Spleen (tissue), 11 donors: ENCODE data around the gene ASTL. TPM values are rescaled to one million over a fixed set of nuclear protein-coding genes. Genes with fewer than 3 reads are reported as not detected.
A peak's percentile ranks its signal among the peaks of the same experiment; 100 is the strongest.

Experiments
- DNase-seq: peaks from one replicate; pipeline ENCODE4 v3.0.0-alpha.2; 2020
- H3K27ac ChIP-seq, 8 donors: fragments of 200-600 bp; sonication (generic) in 7 of 8; 1 replicate in 4 of 8; 2 replicates in 4 of 8; pipeline versions ENCODE4 v1.5.0 to v1.8.0; 2016 to 2021; ENCODE audit warnings: inconsistent platforms in 4 of 8, mild to moderate bottlenecking in 4 of 8, moderate library complexity in 1 of 8
- H3K27me3 ChIP-seq, 7 donors: fragments of 200-600 bp; sonication (generic) in 6 of 7; replicated peaks in 1 of 7; 1 replicate in 4 of 7; 2 replicates in 3 of 7; pipeline versions ENCODE4 v1.5.0 to v1.8.0; 2016 to 2021; ENCODE audit warnings: inconsistent platforms in 3 of 7, mild to moderate bottlenecking in 1 of 7
- H3K36me3 ChIP-seq, 6 donors: fragments of 200-600 bp; sonication (generic) in 5 of 6; 1 replicate in 4 of 6; 2 replicates in 2 of 6; pipeline versions ENCODE4 v1.5.0 to v1.8.0; 2016 to 2021; ENCODE audit warnings: inconsistent platforms in 2 of 6
- H3K4me1 ChIP-seq, 6 donors: fragments of 200-600 bp; sonication (generic) in 5 of 6; 1 replicate in 3 of 6; 2 replicates in 3 of 6; pipeline versions ENCODE4 v1.5.0 to v1.8.0; 2016 to 2021; ENCODE audit warnings: inconsistent platforms in 3 of 6
- H3K4me3 ChIP-seq, 8 donors: fragments of 200-600 bp; sonication (generic) in 7 of 8; 1 replicate in 4 of 8; 2 replicates in 4 of 8; pipeline versions ENCODE4 v1.5.0 to v1.8.0; 2016 to 2021; ENCODE audit warnings: inconsistent platforms in 4 of 8, mild to moderate bottlenecking in 4 of 8, moderate library complexity in 2 of 8
- H3K9me3 ChIP-seq, 8 donors: fragments of 200-600 bp; sonication (generic) in 7 of 8; 1 replicate in 4 of 8; 2 replicates in 4 of 8; pipeline versions ENCODE4 v1.5.0 to v1.8.0; 2016 to 2021; ENCODE audit warnings: inconsistent platforms in 4 of 8
- POLR2A ChIP-seq, 3 donors: fragments of 450-650 bp; IDR thresholded peaks; one replicate each; pipeline ENCODE4 v1.5.1; 2017; ENCODE audit warnings: antibody characterized with exemption in 3 of 3, mild to moderate bottlenecking in 1 of 3
- POLR2AphosphoS5 ChIP-seq, 3 donors: sonication (generic); formaldehyde crosslinking; IDR thresholded peaks; one replicate each; pipeline ENCODE4 v1.5.1; 2017; ENCODE audit warnings: antibody characterized with exemption in 3 of 3
- WGBS, 5 donors: extraction: QIAGEN DNeasy Blood & Tissue Kit in 3 of 5; methylation state at CpG; one replicate each; pipeline versions ENCODE4 v1.1.5 to v1.1.7; 2013 to 2018; 5-methylcytosine and 5-hydroxymethylcytosine counted together
- intact Hi-C: fragments of 100-400 bp; cut with DNase I; formaldehyde crosslinking; loops from one replicate; pipeline ENCODE4 v1.15.0; 2023; ENCODE audit warnings: low total_unique reads
- polyA plus RNA-seq, 3 donors: library from polyadenylated mRNA; stranded (reverse); fragments of 200-250 nt; gene quantifications; one replicate each; pipeline ENCODE4 v1.2.1, GENCODE V29; 2013
- total RNA-seq, 7 donors: library from RNA; depleted of rRNA in 3 of 7; stranded (reverse); fragments of >200 nt in 3 of 7; fragmentation: NEBNext Ultra II Directional in 4 of 7; extraction: Animal tissue kit (Norgen Biotek cat#: 25700) in 4 of 7; gene quantifications; one replicate each; pipeline versions ENCODE4 v1.1.0 to v1.2.1, GENCODE V29; 2016 to 2021
- TF ChIP-seq, protein P1 (sequence below), 11 experiments: fragments of 200-600 bp in 7 of 11; fragments of 450-650 bp in 4 of 11; sonication (generic) in 4 of 11; IDR thresholded peaks in 8 of 11; conservative IDR thresholded peaks in 3 of 11; 1 replicate in 7 of 11; 2 replicates in 4 of 11; pipeline versions ENCODE4 v1.4.0 to v1.8.0; 2016 to 2021; ENCODE audit warnings: antibody characterized with exemption in 11 of 11, inconsistent platforms in 4 of 11, mild to moderate bottlenecking in 1 of 11
- donor health status: healthy with polysubstance abuse.
- donor health status: DM: no; HTN: no; CAD: no; lungs with moderate emphysema.
- donor health status: DM: no; HTN: no; CAD: no.
- donor health status: Bipolar disorder and iron deficiency.
- donor health status: healthy.
- donor health status: DM: no; HTN: no; CAD: no.
- donor health status: DM: yes; HTN: yes; CAD: no.

ASTL gene
- total and polyA plus RNA-seq, 10 donors, result 0.24 to 2.2 (median 0.52) TPM; not detected in 1

DNA sequence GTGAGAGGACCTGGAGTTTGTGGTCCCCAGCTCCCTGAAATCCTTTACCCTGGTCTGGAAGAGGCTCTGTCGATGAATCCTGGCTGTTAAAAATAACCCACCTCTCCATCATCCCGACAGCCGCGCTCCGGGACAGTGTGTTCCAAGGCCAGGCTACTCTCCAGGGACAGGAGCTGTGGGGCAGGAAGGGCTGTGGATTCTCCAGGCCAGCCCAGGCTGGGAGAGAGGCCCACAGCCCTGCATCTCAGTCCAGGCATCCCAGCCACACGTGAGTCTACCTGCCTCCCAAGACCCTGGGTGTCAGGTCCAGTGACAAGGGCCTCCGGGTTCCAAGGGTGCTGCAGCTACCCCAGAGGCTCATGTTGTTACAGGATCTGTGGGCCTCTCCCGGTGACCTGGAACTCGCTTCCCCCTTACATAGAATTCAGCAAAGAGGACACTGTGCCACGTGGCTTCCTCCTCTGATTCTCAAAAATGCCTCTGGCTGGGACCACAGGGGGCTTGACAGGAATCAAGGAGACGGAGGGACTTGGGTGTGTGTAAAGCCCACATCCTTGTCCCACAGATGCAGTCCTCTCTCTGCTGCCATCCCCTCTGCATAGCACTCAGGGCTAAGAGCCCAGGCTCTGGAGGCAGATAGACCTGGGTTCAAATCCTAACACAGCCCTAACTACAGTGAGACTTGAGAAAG, 39.3 kb downstream of the ASTL start:
- H3K36me3 ChIP-seq, result no peaks in the 10 kb centered on the region
- peak overlapping the region in 2 of 8 donors; percentile 48 to 49 for H3K27ac ChIP-seq
- H3K27me3 ChIP-seq, result no peaks in the 10 kb centered on the region
- peak; percentile 68 for DNase-seq
- H3K4me1 ChIP-seq, result peaks cover 0 to 40% (median 13%) of the 10 kb centered on the region in 6 donors
- TF ChIP-seq POLR2A (IDR thresholded peaks at IDR 0.05) (no peak), POLR2AphosphoS5 (IDR thresholded peaks at IDR 0.05) (peak; percentile 14 to 34 (median 24))
- no peaks in the 10 kb centered on the region for H3K9me3 ChIP-seq
- intact Hi-C loops, result no loop called here
- no peak overlapping the region for H3K4me3 ChIP-seq
- 66 to 83% (median 76%) methylated on average over 6 to 11 of the region's 11 CpGs for WGBS, 5 donors

DNA sequence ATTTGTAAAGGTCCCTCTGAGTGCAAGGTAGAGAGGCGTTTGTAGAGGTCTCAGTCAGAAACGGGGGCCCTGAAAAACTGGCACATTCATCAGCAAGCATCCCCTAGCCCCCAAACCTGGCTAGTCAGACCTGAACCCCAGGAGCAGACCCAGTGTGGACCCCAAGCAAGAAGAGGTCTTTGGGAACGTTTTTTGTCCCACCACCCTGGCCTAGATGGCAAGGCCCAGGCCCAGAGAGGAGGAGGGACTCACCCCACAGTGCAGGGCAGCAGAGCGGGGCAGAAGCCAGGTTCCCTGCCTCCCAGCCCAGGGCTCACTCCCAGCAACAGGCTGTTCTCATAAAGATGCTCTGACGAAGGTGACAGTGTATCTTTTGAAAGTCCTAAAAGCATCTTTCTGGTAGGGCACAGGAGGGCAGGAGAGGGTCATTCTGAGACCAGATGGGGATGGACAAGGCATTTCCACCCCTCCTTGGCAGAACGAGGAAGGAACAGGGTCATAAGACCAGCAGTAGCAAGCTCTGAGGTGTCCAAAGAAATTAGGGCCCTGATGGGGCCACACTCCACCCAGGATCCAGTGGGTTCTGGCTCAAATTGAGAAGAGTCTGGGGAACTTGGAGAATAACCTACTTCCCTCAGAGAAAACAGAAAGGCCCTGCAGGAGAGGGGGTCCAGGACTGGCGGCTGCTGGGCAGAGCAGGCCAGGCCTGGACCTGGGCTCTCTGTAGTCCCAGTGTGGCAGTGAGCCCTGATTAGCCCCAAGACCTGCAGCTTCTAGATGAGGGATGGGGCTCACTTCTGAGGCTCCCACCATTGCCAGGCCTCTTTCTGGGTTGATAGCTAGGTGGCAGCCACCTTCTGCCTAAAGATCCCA, 40.1 kb downstream of the ASTL start:
- H3K4me3 ChIP-seq, result no peak overlapping the region
- 76 to 85% (median 81%) methylated on average over 6 to 7 of the region's 7 CpGs for WGBS, 5 donors
- no peak for TF ChIP-seq POLR2A (IDR thresholded peaks at IDR 0.05)
- no peak for TF ChIP-seq POLR2AphosphoS5 (IDR thresholded peaks at IDR 0.05)
- H3K36me3 ChIP-seq, result no peaks in the 10 kb centered on the region
- peaks cover 0 to 33% (median 13%) of the 10 kb centered on the region in 6 donors for H3K4me1 ChIP-seq
- intact Hi-C loops, result no loop called here
- H3K27ac ChIP-seq, result peak overlapping the region in 2 of 8 donors; percentile 48 to 49
- no peaks in the 10 kb centered on the region for H3K9me3 ChIP-seq
- DNase-seq, result peak; percentile 44
- H3K27me3 ChIP-seq, result no peaks in the 10 kb centered on the region

GRCh38 chr2:96097441-96097840, 40.9 kb downstream of the ASTL start:
- H3K4me3 ChIP-seq, result no peak overlapping the region
- H3K27me3 ChIP-seq, result no peaks in the 10 kb centered on the region
- TF ChIP-seq, protein P1, sequence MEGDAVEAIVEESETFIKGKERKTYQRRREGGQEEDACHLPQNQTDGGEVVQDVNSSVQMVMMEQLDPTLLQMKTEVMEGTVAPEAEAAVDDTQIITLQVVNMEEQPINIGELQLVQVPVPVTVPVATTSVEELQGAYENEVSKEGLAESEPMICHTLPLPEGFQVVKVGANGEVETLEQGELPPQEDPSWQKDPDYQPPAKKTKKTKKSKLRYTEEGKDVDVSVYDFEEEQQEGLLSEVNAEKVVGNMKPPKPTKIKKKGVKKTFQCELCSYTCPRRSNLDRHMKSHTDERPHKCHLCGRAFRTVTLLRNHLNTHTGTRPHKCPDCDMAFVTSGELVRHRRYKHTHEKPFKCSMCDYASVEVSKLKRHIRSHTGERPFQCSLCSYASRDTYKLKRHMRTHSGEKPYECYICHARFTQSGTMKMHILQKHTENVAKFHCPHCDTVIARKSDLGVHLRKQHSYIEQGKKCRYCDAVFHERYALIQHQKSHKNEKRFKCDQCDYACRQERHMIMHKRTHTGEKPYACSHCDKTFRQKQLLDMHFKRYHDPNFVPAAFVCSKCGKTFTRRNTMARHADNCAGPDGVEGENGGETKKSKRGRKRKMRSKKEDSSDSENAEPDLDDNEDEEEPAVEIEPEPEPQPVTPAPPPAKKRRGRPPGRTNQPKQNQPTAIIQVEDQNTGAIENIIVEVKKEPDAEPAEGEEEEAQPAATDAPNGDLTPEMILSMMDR (IDR thresholded peaks at IDR 0.05 in 8 of 11, conservative IDR thresholded peaks at IDR 0.05 in 3 of 11), result no peak
- TF ChIP-seq POLR2A (IDR thresholded peaks at IDR 0.05), result no peak
- no peak for TF ChIP-seq POLR2AphosphoS5 (IDR thresholded peaks at IDR 0.05)
- no peaks in the 10 kb centered on the region for H3K9me3 ChIP-seq
- peaks cover 0 to 34% (median 18%) of the 10 kb centered on the region in 6 donors for H3K4me1 ChIP-seq
- no peak for DNase-seq
- no peak overlapping the region for H3K27ac ChIP-seq
- WGBS, 5 donors, result 88 to 94% (median 92%) methylated on average over 5 of the region's 5 CpGs
- H3K36me3 ChIP-seq, result no peaks in the 10 kb centered on the region
- intact Hi-C loops, result no loop called here

DNA sequence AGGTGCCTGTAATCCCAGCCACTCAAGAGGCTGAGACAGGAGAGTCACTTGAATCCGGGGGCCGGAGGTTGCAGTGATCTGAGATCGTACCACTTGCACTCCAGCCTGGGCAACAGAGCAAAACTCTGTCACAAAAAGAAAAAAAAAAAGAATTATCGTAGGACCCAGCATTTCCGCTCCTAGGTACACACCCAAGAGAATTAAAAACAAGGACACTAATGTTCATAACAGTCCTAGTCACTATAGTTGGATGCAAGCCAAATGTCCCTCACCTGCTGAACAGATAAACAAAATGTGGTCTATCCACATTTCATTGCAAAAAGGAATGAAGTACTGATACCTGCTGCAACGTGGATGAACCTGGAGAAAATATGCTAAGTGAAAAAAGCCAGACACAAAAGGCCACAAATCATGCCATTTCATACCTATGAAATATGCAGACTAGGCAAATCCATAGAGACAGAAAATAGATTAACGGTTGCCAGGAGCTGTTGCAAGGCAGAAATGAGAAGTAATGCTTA, 43.1 kb downstream of the ASTL start:
- 54 to 82% (median 76%) methylated on average over 7 of the region's 7 CpGs for WGBS, 5 donors
- Histone ChIP-seq H3K36me3 (no peaks in the 10 kb centered on the region), H3K27ac (no peak overlapping the region), H3K9me3 (no peaks in the 10 kb centered on the region), H3K4me3 (no peak overlapping the region), H3K27me3 (no peaks in the 10 kb centered on the region), H3K4me1 (peaks cover 0 to 43% (median 23%) of the 10 kb centered on the region in 6 donors)
- no peak for DNase-seq
- intact Hi-C loops, result no loop called here
- TF ChIP-seq POLR2AphosphoS5 (IDR thresholded peaks at IDR 0.05) (no peak), POLR2A (IDR thresholded peaks at IDR 0.05) (no peak)
- TF ChIP-seq, protein P1 (IDR thresholded peaks at IDR 0.05 in 8 of 11, conservative IDR thresholded peaks at IDR 0.05 in 3 of 11), result no peak
